Activated CD8-positive, alpha-beta memory T cell treated with anti-CD3 and anti-CD28 coated beads for 48 hours (primary cell): ENCODE measurements around the gene DENND1C.
"Not testable (repeated sequence)": the region's sequence is repeated elsewhere in the genome, so short reads cannot be mapped to it uniquely, and the experiment has no call there.

Experiments used
- DNase-seq, 3 experiments: peaks; one replicate each; pipeline ENCODE4 v3.0.0-alpha.2; 2020; ENCODE audit warnings: low read depth in 2 of 3, low spot score in 2 of 3

DENND1C gene

DNA sequence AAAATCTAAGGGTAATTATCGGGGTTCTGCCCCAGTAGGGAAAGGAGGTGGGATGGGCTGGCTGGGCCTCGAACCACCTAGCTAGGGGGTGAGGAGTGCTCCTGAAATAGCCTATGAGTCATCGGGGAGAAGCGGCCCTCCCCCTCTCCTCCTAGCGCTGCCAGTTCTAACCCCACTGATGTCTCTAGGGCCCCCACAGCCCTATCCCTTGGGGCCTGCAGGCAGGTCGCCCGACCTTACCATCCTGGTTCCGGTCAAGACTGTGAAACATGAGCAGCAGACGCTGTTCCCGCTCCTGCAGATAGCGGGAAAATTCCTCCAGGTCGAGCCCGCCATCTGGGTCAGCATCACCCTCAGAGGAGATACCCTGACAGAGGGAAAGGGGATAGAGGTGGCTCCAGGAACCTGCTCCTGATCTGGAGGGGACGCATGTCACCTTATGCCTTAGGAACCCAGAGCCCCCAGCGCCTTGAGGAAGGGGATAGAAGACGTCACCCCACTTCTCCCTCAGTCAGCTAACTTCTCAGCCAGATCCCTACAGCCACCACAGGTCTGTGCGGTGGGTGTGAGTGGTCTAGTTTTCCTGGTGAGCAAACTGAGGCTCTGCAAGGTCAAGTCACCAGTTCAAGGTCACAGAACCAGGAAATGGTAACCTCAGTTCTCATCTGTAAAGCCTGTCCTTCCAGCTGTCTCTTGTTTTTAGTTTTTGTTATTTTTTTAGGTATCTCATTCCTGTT lies 23.5 kb downstream of the DENND1C start:
- DNase-seq, result no peak

DNA sequence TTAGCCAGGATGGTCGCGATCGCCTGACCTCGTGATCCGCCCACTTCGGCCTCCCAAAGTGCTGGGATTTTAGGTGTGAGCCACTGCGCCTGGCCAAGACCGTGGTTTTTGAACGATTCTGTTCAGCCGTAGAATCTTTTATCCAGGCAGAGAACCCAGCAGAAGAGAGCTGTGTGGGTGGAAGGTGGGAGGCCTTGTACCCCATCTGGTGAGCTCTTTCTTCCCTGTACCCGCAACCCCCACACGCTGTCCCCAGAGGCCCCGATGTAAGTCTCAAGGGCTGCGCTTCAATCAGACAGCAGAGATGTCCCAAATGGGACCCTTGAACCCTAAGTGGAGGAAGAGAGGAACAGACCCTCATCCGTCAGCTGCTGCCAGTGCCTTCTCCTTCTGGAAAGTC lies 25.7 kb downstream of the DENND1C start:
- DNase-seq, result no peak

GRCh38 chr19:6453951-6454565 lies 27.5 kb downstream of the DENND1C start:
- no peak for DNase-seq

- DNase-seq, result no peak
These were observed 28.7 kb downstream of the DENND1C start for GRCh38 chr19:6452899-6453298.

DNA sequence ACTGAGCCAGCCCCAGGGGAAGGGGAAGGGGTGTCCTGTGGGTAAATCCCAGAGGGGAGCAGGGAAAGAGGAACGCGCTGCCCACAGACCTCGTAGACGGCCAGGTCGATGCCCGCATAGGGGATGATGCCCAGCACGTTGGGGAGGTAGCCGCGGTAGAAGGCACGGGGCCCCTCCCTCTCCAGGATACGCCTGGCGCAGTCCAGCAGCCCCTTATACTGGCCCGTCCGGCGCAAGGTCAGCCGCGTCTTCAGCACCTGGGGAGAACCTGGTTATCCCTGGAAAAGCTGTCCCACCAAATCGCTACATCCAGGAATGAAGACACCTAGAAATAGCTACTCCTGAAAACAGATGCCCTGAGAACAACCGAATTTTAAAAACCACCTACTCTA lies 29.4 kb downstream of the DENND1C start:
- no peak for DNase-seq

DNA sequence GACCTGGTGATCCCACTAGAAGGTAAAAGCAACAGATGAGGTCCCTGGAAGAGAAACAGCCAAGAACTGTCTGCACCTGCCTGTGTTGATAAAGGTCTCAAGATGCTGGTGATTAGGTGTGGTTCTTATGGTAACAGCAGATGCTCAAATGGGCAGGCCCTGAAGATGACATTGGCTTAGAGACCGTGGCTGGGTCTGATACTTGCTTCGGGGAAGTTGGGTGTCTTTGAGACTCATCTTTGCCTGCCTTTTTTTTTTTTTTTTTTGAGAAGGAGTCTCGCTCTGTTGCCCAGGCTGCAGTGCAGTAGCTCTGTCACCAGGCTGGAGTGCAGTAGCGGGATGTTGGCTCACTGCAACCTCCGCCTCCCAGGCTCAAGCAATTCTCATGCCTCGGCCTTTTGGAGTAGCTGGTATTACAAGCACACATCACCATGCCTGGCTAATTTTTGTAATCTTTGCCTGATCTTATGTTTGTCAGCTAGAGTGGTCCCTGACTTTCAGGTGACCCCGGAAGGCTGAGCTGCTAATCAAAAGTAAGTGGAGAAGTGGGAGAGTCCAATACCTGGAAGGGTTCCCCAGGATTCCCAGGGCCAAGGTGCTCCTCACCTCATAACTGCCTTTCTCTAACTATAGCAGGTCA lies 29.9 kb downstream of the DENND1C start:
- no peak for DNase-seq

- DNase-seq, result no peak
These were observed 31.4 kb downstream of the DENND1C start for GRCh38 chr19:6450166-6450565.

DNA sequence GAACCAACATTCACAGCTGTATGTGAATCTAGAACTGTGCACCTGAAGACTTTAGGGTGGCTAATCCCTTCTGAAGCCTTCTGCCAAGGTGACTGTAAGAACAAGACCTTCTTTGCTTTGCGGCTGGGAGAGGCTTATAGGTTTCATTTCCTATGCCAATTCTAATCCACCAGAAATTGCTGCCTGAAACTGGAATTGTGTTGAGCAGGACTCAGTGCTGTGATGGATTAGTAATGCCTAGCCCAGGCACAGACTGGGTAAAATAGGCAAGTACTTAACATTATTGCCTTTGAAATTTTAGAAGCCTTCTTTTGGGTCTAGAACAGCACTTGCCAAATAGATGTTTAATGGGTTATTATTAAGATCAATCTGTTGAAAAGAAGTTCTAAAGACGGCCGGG lies 33.5 kb downstream of the DENND1C start:
- DNase-seq, result no peak

GRCh38 chr19:6446452-6446851 lies 35.1 kb downstream of the DENND1C start:
- DNase-seq, result no peak

DNA sequence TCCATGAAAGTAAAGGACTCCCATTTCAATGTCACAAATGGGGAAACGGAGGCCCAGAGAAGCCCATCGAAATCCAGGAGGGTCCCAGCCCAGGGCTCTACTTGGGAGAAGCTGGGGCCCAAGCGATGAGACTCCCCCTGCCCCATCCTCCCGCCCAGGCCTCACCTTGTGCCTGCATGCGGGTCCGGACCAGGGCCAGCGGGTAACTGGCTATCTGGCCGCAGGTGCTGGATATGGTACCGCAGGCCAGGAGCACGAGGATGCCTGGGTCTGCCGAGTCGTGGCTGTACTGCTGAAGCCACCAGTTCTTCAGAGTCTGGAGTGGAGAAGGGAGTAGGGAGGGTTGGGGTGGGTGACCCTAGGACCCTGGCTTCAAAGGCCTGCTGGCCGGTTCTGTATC lies 37.6 kb downstream of the DENND1C start:
- DNase-seq, result no peak

GRCh38 chr19:6442087-6442688 lies 39.4 kb downstream of the DENND1C start:
- DNase-seq, result no peak

DNA sequence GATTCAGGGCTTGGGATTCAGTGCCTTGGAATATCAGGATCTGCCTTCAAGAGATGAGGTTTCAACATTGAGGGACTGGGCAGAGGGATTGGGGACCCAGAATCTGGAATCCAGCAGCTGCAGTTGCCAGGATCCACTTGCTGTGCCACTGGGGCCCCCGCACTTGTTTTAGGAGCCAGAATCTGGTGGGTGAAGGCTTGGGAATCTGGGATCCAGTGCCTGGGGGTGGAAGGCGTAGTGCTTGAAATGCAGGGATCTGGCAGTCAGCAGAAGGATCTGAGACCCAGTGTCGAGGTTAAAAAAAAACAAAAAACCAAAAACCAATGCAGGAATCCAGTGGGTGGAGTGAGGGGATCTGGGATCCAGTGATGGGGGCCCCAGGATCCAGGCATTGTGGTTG lies 40.7 kb downstream of the DENND1C start:
- DNase-seq, result no peak

DNA sequence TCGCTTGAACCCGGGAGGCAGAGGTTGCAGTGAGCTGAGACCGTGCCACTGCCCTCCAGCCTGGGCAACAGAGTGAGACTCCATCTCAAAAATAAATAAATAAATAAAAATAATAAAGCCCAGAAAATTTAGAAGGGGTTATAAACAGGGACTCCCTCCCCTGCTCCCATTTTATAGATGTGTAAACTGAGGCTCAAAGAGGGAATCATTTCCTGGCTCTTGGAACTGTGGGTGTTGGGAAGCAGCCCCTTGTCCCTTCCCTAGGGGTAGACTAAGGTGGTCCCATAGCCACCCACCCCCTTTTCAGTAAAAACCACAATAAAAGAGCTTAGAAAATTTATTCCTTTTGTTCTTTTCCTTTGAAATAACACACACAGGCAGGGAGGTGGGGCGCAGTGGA lies 41.8 kb downstream of the DENND1C start:
- DNase-seq, result no peak

DNA sequence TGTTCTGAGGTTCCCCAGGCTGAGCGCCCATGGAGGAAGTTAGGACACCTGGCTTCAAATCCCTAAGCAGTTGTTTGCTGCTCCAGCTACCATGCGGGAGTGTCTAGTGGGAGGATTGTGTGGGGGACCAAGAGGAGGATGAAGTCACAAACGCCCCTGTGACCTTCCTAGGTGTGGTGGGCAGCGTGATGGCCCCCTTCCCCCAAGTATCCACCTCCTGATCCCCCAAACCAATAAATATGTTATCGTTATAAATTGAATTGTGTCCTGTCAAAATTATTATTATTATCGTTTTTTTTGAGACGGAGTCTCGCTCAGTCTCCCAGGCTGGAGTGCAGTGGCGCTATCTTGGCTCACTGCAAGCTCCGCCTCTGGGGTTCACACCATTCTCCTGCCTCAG lies 47.9 kb downstream of the DENND1C start, which contains the start of gene SLC25A41:
Gene SLC25A41, minus strand, starts transcription at position 101 of the 400 bp plus-strand sequence. Its CDS starts 70 bp downstream, at position 31.
- DNase-seq, result no peak

DNA sequence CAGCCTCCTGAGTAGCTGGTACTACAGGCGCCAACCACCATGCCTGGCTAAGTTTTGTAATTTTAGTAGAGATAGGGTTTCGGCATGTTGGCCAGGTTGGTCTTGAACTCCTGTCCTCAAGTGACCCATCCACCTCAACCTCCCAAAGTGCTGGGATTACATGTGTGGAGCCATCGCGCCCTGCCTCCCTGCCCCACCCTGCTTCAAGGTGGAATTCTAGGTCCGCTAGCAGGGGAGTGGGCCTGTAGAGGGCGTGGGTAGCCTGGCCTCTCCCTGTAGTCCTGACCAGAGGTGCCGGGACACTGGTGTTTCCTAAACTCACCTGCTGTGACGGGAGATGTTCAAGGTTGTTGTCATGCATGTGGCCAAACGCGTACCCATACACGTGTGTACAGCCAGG lies 48.4 kb downstream of the DENND1C start:
- no peak for DNase-seq

DNA sequence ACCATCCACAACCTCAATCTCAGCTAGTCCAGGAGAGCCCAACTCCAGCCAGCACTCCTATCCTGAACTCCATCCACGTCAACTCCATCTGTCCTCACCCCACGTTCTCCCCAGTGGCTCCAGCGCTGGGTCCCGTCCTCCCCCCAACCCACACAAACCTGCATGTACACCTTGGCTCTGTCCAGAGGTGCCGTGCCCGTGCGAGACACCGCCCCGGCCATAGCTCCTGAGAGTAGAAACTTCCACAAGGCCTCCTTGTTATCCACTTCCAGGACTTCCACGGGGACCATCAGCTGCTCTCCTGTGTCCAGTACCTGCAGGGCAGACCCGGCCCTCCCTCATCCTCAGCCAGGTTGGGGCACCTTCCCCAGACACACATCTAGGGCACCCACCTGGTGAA lies 49.7 kb downstream of the DENND1C start:
- DNase-seq, result no peak

GRCh38 chr19:6429419-6430221 lies 52.0 kb downstream of the DENND1C start:
- DNase-seq, result no peak

DNA sequence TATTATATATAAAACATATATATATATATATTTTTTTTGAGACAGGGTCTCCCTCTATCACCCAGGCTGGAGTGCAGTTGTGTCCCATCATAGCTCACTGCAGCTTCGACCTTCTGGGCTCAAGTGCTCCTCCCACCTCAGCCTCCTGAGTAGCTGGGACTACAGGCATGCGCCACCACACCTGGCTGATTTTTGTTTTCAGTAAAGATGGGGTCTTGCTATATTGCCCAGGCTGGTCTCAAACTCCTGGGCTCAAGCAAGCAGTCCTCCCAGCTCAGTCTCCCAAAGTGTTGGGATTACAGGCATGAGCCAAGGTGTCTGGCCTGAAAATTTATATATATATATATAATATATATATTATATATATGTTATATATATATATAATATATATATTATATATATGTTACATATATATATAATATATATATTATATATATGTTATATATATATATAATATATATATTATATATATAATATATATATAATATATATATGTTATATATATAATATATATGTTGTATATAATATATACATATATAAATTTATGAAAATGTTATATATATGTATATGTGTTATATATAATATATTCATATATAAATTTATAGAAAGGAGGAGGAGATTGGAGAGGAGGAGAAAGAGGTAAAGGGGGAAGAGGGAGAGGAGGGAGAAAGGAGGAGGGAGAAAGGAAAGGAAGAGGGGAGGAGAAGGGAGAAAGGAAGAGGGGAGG lies 52.7 kb downstream of the DENND1C start:
- DNase-seq, result not testable (repeated sequence)

GRCh38 chr19:6427131-6427530 lies 54.5 kb downstream of the DENND1C start:
- no peak for DNase-seq
